EL (cell line): ENCODE data around the gene DCANP1.

Experiments
- DNase-seq: peaks from one replicate; pipeline ENCODE4 v3.0.0-alpha.2; 2016

DCANP1 gene

GRCh38 chr5:135405082-135405481 is 42.1 kb downstream of the DCANP1 start:
- DNase-seq = no peak

DNA sequence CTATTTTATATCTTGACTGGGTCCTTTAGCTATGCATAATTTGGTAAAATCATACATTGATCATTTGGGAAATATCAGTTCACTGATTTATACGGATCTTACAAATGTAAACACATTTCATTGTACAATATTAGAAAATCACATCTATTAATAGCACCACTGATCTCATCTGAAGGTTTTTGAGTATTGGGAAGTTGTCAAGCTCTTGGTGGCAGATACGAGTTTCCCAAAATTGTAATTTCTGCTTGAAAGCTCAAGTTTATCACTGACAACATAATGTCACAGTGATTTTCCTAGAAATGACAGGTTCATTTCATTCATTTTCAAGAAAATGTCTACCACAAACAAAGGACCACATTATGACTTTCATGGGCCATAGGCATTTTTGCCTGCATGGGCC is 45.1 kb downstream of the DCANP1 start:
- DNase-seq = no peak

- no peak for DNase-seq
Observed at GRCh38 chr5:135400866-135401265, 46.3 kb downstream of the DCANP1 start.

- DNase-seq = no peak
Observed at GRCh38 chr5:135399794-135400542, 47.2 kb downstream of the DCANP1 start.

DNA sequence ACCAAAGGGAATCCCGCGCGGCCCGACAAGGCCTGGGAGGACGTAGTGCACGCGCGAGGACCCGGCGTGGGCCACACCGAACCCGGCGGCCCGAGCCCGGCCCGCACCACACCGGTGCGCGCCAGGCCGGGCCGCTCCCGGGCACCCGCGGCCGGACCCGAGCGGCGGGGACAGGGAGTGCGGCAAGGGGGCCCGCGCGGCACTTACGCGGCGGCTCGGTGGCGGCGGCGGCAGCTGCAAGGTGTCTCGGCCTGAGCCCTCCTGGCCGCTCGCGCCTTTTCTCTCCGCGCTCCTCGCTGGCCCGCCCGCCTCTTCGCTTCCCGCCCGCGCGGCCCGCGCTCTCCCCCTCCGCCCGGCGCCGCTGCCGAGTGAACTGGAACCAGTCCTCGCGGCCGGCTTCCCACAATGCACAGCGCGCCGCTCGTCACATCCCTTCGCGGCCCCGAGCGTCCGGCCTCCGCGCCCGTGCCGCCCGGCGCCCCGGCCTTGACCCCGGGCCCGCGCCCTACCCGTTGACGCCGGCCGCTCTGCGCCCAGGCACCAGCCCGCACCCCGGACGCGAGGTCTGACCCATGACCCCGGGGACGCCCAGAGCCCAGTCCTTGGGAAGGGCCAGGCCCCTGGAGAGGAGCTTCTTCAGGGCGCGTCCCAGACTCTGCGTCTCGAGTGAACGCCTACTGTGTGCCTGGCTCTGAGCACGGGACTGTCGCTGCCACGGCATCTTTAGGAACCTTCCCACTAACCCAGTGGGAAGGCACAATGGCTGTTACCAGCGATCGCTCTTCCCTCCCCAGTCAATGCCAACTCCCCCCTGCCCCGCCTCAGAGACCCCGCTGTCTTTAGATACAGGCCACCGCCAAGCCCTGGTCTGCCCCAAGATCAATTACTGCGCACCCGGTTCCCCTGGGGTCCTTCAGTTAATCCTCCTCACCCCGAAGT is 48.0 kb downstream of the DCANP1 start, which contains the start of gene MACROH2A1:
TSS of gene MACROH2A1 (minus strand) at position 377 of the 939 bp plus-strand sequence. CDS start 10,138 bp downstream, outside the sequence.
- DNase-seq = peak; percentile 84

GRCh38 chr5:135398160-135398854 is 48.8 kb downstream of the DCANP1 start:
- peak; percentile 38 for DNase-seq

- DNase-seq = no peak
Observed at GRCh38 chr5:135397084-135397483, 50.1 kb downstream of the DCANP1 start.

DNA sequence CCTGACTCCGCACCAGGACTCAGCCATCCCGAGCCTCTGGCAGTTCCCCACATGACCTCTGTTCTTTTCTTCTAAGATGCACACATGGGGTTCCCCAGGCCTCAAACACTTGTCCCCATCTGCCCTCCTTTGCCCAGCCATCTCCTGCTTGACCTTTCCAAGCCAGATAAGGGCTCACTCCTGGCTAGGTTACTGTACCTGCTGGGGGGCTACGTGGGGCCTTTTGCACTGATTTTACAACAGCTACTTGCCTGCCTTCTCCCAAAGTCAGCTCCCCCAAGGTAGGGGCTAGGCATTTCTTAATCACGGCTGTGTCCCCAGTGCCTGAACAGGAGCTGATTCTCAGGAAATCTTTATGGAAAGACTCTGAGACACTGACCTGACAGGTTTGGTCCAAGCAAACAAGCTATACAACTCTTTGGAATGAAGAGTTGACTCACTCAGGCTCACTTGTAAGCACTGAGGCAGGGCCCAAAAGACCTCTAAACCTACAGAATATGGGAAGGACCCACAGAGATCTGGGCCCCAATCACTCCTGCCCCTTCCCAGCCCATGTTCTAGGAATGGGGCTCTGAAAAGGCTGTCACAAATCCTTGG is 50.6 kb downstream of the DCANP1 start:
- DNase-seq = no peak

DNA sequence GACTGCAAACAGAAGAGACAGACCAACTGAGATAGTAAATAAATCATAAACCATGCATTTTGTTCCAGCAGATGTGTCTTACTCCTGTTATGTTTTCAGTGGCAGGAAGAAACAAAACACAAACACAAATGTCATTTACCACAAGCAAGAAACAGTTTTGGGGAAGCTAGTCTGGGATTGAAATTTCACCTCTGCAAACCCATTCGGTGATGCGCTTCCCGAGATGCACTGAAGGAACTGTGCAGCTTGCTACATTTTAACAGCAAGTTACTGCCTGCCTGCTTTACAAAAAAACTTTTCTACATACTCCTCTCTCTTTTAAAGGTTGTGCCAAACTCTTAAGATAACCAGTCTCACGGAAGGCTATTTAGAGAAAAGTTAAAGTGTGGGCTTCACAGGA is 51.3 kb downstream of the DCANP1 start:
- no peak for DNase-seq

DNA sequence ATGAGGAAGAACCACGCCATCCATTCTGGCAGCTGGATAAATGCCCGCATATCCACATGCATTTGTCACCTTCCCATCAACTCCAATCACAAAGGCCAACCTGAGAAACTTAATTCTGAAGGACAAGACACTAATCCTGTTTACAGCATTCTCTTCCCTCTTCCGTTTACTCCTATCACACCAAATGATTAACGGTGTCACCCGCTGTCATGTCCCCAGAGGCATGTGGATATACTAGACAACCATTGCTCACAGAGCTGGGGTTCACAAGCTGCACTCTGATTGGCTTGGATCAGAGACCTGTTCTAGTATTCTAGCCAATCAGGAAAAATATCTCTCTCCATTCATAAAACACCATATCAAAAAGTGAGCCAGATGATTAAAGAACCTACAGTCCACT is 51.7 kb downstream of the DCANP1 start:
- no peak for DNase-seq
